Smooth muscle cell (in vitro differentiated cells): ENCODE data around the gene GSTM5. TPM values are rescaled to one million over a fixed set of nuclear protein-coding genes. Genes with fewer than 3 reads are reported as not detected.
"Not testable (repeated sequence)": the region's sequence is repeated elsewhere in the genome, so short reads cannot be mapped to it uniquely, and the experiment has no call there.

Source experiments
- DNase-seq: peaks from one replicate; lab custom pipeline; 2025; ENCODE audit not compliant: unreplicated experiment; lab: John Stamatoyannopoulos, UW
- H2AFZ ChIP-seq: fragments of 200-600 bp; sonication (generic); 2 replicates; pipeline ENCODE4 v1.6.0; 2016; ENCODE audit warnings: antibody characterized with exemption, low read depth, mild to moderate bottlenecking
- H3F3A ChIP-seq: fragments of 200-600 bp; sonication (generic); 2 replicates; pipeline ENCODE4 v1.6.0; 2017; ENCODE audit warnings: antibody characterized with exemption, low read depth
- H3K27ac ChIP-seq: fragments of 200-600 bp; sonication (generic); 2 replicates; pipeline ENCODE4 v1.5.1; 2016; ENCODE audit warnings: low read depth, mild to moderate bottlenecking
- H3K27me3 ChIP-seq: fragments of 200-600 bp; sonication (generic); 2 replicates; pipeline ENCODE4 v1.6.1; 2016; ENCODE audit warnings: low read depth, mild to moderate bottlenecking
- H3K36me3 ChIP-seq: fragments of 200-600 bp; sonication (generic); 2 replicates; pipeline ENCODE4 v1.5.1; 2016; ENCODE audit warnings: low read depth
- H3K4me1 ChIP-seq: fragments of 200-600 bp; sonication (generic); 2 replicates; pipeline ENCODE4 v1.5.1; 2016; ENCODE audit warnings: low read depth
- H3K4me2 ChIP-seq: fragments of 200-600 bp; sonication (generic); 2 replicates; pipeline ENCODE4 v1.6.0; 2016; ENCODE audit warnings: mild to moderate bottlenecking
- H3K4me3 ChIP-seq: fragments of 200-600 bp; sonication (generic); 2 replicates; pipeline ENCODE4 v1.5.1; 2016; ENCODE audit warnings: mild to moderate bottlenecking
- H3K79me2 ChIP-seq: fragments of 200-600 bp; sonication (generic); 2 replicates; pipeline ENCODE4 v1.6.0; 2016; ENCODE audit warnings: low read depth, mild to moderate bottlenecking
- H3K9ac ChIP-seq: fragments of 200-600 bp; sonication (generic); 2 replicates; pipeline ENCODE4 v1.6.0; 2016; ENCODE audit warnings: low read depth
- H3K9me3 ChIP-seq: fragments of 200-600 bp; sonication (generic); replicated peaks from 2 replicates; pipeline ENCODE4 v1.5.1; 2016; ENCODE audit warnings: low read depth
- H4K20me1 ChIP-seq: fragments of 200-600 bp; sonication (generic); 2 replicates; pipeline ENCODE4 v1.6.0; 2016; ENCODE audit warnings: low read depth
- CTCF ChIP-seq: fragments of 200-600 bp; sonication (generic); IDR thresholded peaks from 2 replicates; pipeline ENCODE4 v1.5.1; 2017; ENCODE audit warnings: borderline replicate concordance, mild to moderate bottlenecking, antibody characterized with exemption; ENCODE audit not compliant: insufficient read depth, poor library complexity, severe bottlenecking
- WGBS: methylation state at CpG from one replicate; pipeline ENCODE4 v1.1.7; 2016; ENCODE audit warnings: low lambda C conversion rate; 5-methylcytosine and 5-hydroxymethylcytosine counted together
- polyA plus RNA-seq: library from polyadenylated mRNA; unstranded; fragments of >200 nt; fragmentation: Nextera tagmentation; extraction: Ambion mirVana; gene quantifications from 2 replicates; pipeline ENCODE4 v1.2.1, GENCODE V29; 2016
- total RNA-seq: library from RNA; depleted of rRNA; stranded (reverse); fragments of >200 nt; gene quantifications from 2 replicates; pipeline ENCODE4 v1.2.3, GENCODE V29; 2014

The GSTM5 gene
- total and polyA plus RNA-seq, 2 experiments from 2014 or later = 0.17 TPM; not detected in 1

DNA sequence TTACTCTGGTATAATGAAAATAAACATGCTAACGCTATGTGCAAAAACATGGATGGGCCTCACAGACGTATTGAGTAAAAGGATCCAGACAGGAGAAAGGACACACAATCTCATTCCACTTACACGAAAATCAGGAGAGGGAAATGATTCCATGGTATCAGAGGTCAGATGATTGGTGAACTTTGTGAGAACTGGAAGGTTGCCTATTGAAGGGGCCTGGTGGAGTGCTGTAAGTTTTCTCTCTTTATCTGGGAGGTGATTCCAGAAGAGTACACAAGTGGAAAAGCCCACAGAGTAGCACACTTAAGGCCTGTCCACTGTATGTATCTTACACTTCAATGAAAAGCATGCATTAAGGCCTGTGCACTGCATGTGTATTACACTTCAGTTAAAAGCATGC, 34.6 kb upstream of the GSTM5 start:
- Histone ChIP-seq H3K9me3 (no peaks in the 10 kb centered on the region), H3K27ac (no peak overlapping the region), H3K4me3 (no peak overlapping the region), H3K36me3 (no peaks in the 10 kb centered on the region), H3K27me3 (no peaks in the 10 kb centered on the region), H3F3A (no peaks in the 10 kb centered on the region), H3K4me2 (no peak overlapping the region), H3K79me2 (no peaks in the 10 kb centered on the region), H4K20me1 (no peaks in the 10 kb centered on the region), H2AFZ (no peak overlapping the region), H3K4me1 (no peaks in the 10 kb centered on the region), H3K9ac (no peak overlapping the region)
- WGBS = 90% methylated on average over 3 of the region's 3 CpGs
- TF ChIP-seq CTCF = no peak
- no peak for DNase-seq

GRCh38 chr1:109678637-109679036, 33.4 kb upstream of the GSTM5 start:
- not testable (repeated sequence) for H2AFZ ChIP-seq, H3K79me2 ChIP-seq, H3K4me1 ChIP-seq, H4K20me1 ChIP-seq, H3K27ac ChIP-seq, H3K9ac ChIP-seq, H3K36me3 ChIP-seq, H3K9me3 ChIP-seq, DNase-seq, H3K4me2 ChIP-seq, H3F3A ChIP-seq, H3K4me3 ChIP-seq, H3K27me3 ChIP-seq
- WGBS = 87% methylated on average over 2 of the region's 2 CpGs

GRCh38 chr1:109684777-109685176, 27.3 kb upstream of the GSTM5 start:
- not testable (repeated sequence) for H4K20me1 ChIP-seq
- 100% methylated on average over 4 of the region's 6 CpGs for WGBS

GRCh38 chr1:109685399-109685798, 26.7 kb upstream of the GSTM5 start:
- 100% methylated on average over 1 of the region's 1 CpG for WGBS

More at GRCh38 chr1:109684777-109685176, 27.3 kb upstream of the GSTM5 start:
- H3F3A ChIP-seq, H3K4me3 ChIP-seq, H3K27me3 ChIP-seq, H3K4me2 ChIP-seq, H3K36me3 ChIP-seq, H3K79me2 ChIP-seq, H3K9me3 ChIP-seq, H3K9ac ChIP-seq, DNase-seq, H3K4me1 ChIP-seq, H2AFZ ChIP-seq, H3K27ac ChIP-seq: not testable (repeated sequence)

DNA sequence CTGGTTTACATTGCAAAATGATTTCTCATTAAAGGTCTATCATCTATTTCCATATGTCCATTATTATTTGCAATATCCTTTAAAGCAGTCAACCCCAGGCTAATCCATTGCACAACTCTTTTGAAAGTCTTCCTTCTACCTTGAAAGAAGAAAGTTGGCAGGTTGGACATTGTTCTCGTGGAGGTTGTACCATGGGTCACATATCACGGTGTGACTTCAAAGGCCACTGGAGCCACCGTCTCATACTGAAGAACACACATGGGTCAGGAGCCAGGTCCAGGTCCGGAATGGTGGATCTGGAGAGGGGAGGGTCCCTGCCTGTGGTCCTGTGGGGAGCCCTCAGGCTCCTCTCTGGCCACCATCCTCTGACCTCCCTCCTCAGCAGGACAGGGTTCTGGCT, 26.2 kb upstream of the GSTM5 start:
- H3K27me3 ChIP-seq, H3F3A ChIP-seq, H2AFZ ChIP-seq, H3K27ac ChIP-seq, H3K4me3 ChIP-seq, H3K36me3 ChIP-seq, H3K9ac ChIP-seq, H3K79me2 ChIP-seq, H3K4me1 ChIP-seq, H4K20me1 ChIP-seq, H3K9me3 ChIP-seq, H3K4me2 ChIP-seq, DNase-seq: not testable (repeated sequence)
- WGBS = 96% methylated on average over 4 of the region's 4 CpGs

More at GRCh38 chr1:109685399-109685798, 26.7 kb upstream of the GSTM5 start:
- H3K27me3 ChIP-seq, H3F3A ChIP-seq, H3K79me2 ChIP-seq, DNase-seq, H3K27ac ChIP-seq, H3K4me1 ChIP-seq, H3K4me3 ChIP-seq, H4K20me1 ChIP-seq, H2AFZ ChIP-seq, H3K9me3 ChIP-seq, H3K4me2 ChIP-seq, H3K36me3 ChIP-seq, H3K9ac ChIP-seq: not testable (repeated sequence)

DNA sequence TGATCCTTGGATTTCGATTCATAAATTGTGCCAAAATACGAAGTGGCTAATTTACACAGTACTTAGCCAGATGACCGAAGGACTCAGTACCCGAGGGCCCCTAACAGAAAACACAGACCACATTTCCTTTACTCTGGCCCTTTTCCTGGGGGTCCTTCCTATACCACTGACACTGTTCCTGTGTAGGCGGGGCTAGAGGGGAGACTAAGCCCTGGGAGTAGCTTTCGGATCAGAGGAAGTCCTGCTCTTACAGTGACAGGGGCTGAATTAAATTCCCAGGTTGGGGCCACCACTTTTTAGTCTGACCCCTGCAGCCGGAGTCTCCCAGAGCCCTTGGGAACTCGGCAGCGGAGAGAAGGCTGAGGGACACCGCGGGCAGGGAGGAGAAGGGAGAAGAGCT, 24.9 kb upstream of the GSTM5 start:
- not testable (repeated sequence) for H3K4me1 ChIP-seq, H3K9ac ChIP-seq, H3K27ac ChIP-seq, DNase-seq, H3K27me3 ChIP-seq, H2AFZ ChIP-seq, H3K9me3 ChIP-seq, H3K36me3 ChIP-seq, H3K79me2 ChIP-seq, H4K20me1 ChIP-seq, H3F3A ChIP-seq
- H3K4me2 ChIP-seq = peak overlapping the region; percentile 74
- 80% methylated on average over 9 of the region's 11 CpGs for WGBS
- peak overlapping the region; percentile 43 for H3K4me3 ChIP-seq
